Panc1 (cell line): ENCODE measurements around the gene TEX53. TPM values are rescaled to one million over a fixed set of nuclear protein-coding genes. Genes with fewer than 3 reads are reported as not detected.

Experiments used
- ATAC-seq: fragments of 200-7000 bp; cut with Tn5 transposase; 2 replicates; pipeline ENCODE4 v1.9.1; 2020; ENCODE audit warnings: mild to moderate bottlenecking, moderate library complexity
- BruUV-seq: library from RNA; stranded (reverse); fragments of 400-500 nt; replicated peaks from 2 replicates; lab custom pipeline; 2021; lab: Mats Ljungman, UMichigan
- CTCF ChIA-PET: fragments of 300-600 bp; sonication (Branson Sonifier 250); formaldehyde crosslinking; loops from one replicate; lab custom pipeline; 2022; ENCODE audit warnings: antibody characterized with exemption; lab: Charles Lee
- POLR2A ChIA-PET: fragments of 300-600 bp; sonication (Branson Sonifier 250); formaldehyde crosslinking; loops from one replicate; lab custom pipeline; 2022; ENCODE audit warnings: antibody characterized with exemption; lab: Charles Lee
- DNase-seq: peaks from one replicate; pipeline ENCODE4 v3.0.0-alpha.2; 2010; ENCODE audit warnings: low read depth, low spot score
- H3K27ac ChIP-seq: 2 replicates; pipeline ENCODE4 v1.5.1; 2011; ENCODE audit warnings: mild to moderate bottlenecking, low read length, inconsistent platforms
- H3K27me3 ChIP-seq: fragments of 200-500 bp; sonication (Bioruptor generic); 2 replicates; pipeline ENCODE4 v1.6.0; 2014; ENCODE audit warnings: low read length, inconsistent platforms; ENCODE audit not compliant: control insufficient read depth, insufficient read depth
- H3K36me3 ChIP-seq: fragments of 200-500 bp; sonication (Bioruptor generic); 2 replicates; pipeline ENCODE4 v1.5.1; 2014; ENCODE audit warnings: inconsistent platforms, mild to moderate bottlenecking, low read length, moderate library complexity; ENCODE audit not compliant: control insufficient read depth, insufficient read depth
- H3K4me1 ChIP-seq: 2 replicates; pipeline ENCODE4 v1.5.1; 2011; ENCODE audit warnings: inconsistent platforms, mild to moderate bottlenecking, low read length, moderate library complexity; ENCODE audit not compliant: control insufficient read depth, insufficient read depth
- H3K4me3 ChIP-seq, 2 experiments: 2 replicates each; pipeline ENCODE4 v1.5.1; 2011 to 2012; ENCODE audit warnings: low read depth in 2 of 2, low read length in 2 of 2, mild to moderate bottlenecking in 2 of 2, inconsistent platforms in 1 of 2, moderate library complexity in 1 of 2
- H3K9me3 ChIP-seq: fragments of 200-500 bp; sonication (Bioruptor generic); 2 replicates; pipeline ENCODE4 v1.5.1; 2014; ENCODE audit warnings: low read depth, mild to moderate bottlenecking, inconsistent platforms, low read length, moderate library complexity; ENCODE audit not compliant: control insufficient read depth, insufficient read depth
- CTCF ChIP-seq: fragments of 450-650 bp; IDR thresholded peaks from 2 replicates; pipeline ENCODE4 v1.5.1; 2017; ENCODE audit warnings: mild to moderate bottlenecking
- POLR2AphosphoS5 ChIP-seq: IDR thresholded peaks from 2 replicates; pipeline ENCODE4 v1.6.1; 2012; ENCODE audit warnings: mild to moderate bottlenecking, low read depth, low read length, moderate library complexity
- REST ChIP-seq, 2 experiments: IDR thresholded peaks; 2 replicates each; pipeline ENCODE4 v1.6.1; 2011 to 2012; ENCODE audit warnings: low read depth in 2 of 2, control low read depth in 1 of 2, low read length in 1 of 2, mild to moderate bottlenecking in 1 of 2, moderate library complexity in 1 of 2; ENCODE audit not compliant: insufficient read depth in 1 of 2
- SIN3A ChIP-seq: IDR thresholded peaks from 2 replicates; pipeline ENCODE4 v1.6.1; 2012; ENCODE audit warnings: low read depth, mild to moderate bottlenecking, low read length, moderate library complexity, borderline replicate concordance; ENCODE audit not compliant: insufficient read depth
- TCF7L2 ChIP-seq: IDR thresholded peaks from 2 replicates; pipeline ENCODE4 v1.6.1; 2011; ENCODE audit warnings: mild to moderate bottlenecking, low read depth, low read length, inconsistent platforms
- in situ Hi-C: cut with HindIII; loops from 2 replicates; pipeline ENCODE4 v1.10.0; 2016; ENCODE audit warnings: low sequenced_read_pairs, low pct_unique_long_range_greater_than_20kb
- intact Hi-C: fragments of 100-400 bp; cut with micrococcal nuclease; formaldehyde crosslinking; loops from one replicate; pipeline ENCODE4 v1.10.0; 2022; ENCODE audit not compliant: unreplicated experiment
- total RNA-seq: library from RNA; stranded (reverse); gene quantifications from one replicate; pipeline ENCODE4 v1.2.1, GENCODE V29; 2021; ENCODE audit not compliant: unreplicated experiment

Gene TEX53
- total RNA-seq, 1 experiment from 2014 or later, result not detected

GRCh38 chr9:114690308-114690707 lies 32.7 kb upstream of the TEX53 start:
- CTCF ChIA-PET, result no interaction called here
- no TSS peak for BruUV-seq
- POLR2A ChIA-PET, result no interaction called here
- DNase-seq (no peak), ATAC-seq (no peak)
- in situ Hi-C loops (no loop called here), intact Hi-C loops (no loop called here)
- H3K27ac ChIP-seq, result no peak overlapping the region
- H3K27me3 ChIP-seq, result no peaks in the 10 kb centered on the region
- no peaks in the 10 kb centered on the region for H3K36me3 ChIP-seq
- H3K4me3 ChIP-seq, result no peak overlapping the region
- no peak for TF ChIP-seq POLR2AphosphoS5
- no peak for TF ChIP-seq REST (IDR thresholded peaks at IDR 0.05; ENCODE audit: insufficient read depth in 1 of 2, low read depth in 2 of 2, low read length in 1 of 2)
- no peak for TF ChIP-seq SIN3A
- TF ChIP-seq CTCF, result no peak
- TF ChIP-seq TCF7L2, result no peak
- no peaks in the 10 kb centered on the region for H3K9me3 ChIP-seq
- no peaks in the 10 kb centered on the region for H3K4me1 ChIP-seq

GRCh38 chr9:114689813-114690212 lies 32.2 kb upstream of the TEX53 start:
- CTCF ChIA-PET, result no interaction called here
- TF ChIP-seq REST (IDR thresholded peaks at IDR 0.05; ENCODE audit: insufficient read depth in 1 of 2, low read depth in 2 of 2, low read length in 1 of 2), result no peak
- no peak for TF ChIP-seq TCF7L2
- TF ChIP-seq POLR2AphosphoS5, result no peak
- TF ChIP-seq CTCF, result no peak
- TF ChIP-seq SIN3A, result no peak
- no TSS peak for BruUV-seq
- Histone ChIP-seq H3K27me3 (no peaks in the 10 kb centered on the region), H3K36me3 (no peaks in the 10 kb centered on the region), H3K9me3 (no peaks in the 10 kb centered on the region), H3K4me3 (no peak overlapping the region), H3K4me1 (no peaks in the 10 kb centered on the region), H3K27ac (no peak overlapping the region)
- POLR2A ChIA-PET, result no interaction called here
- intact Hi-C loops (no loop called here), in situ Hi-C loops (no loop called here)
- DNase-seq (no peak), ATAC-seq (no peak)
